ENCODE results near the gene COL3A1. TPM values are rescaled to one million over a fixed set of nuclear protein-coding genes. Genes with fewer than 3 reads are reported as not detected.

COL3A1 gene
- total and polyA plus RNA-seq, 2 of the 8 experiments (the other 6 are each of a cell fraction or from before 2014, with no cell fraction given): 0.07 to 0.11 TPM

DNA sequence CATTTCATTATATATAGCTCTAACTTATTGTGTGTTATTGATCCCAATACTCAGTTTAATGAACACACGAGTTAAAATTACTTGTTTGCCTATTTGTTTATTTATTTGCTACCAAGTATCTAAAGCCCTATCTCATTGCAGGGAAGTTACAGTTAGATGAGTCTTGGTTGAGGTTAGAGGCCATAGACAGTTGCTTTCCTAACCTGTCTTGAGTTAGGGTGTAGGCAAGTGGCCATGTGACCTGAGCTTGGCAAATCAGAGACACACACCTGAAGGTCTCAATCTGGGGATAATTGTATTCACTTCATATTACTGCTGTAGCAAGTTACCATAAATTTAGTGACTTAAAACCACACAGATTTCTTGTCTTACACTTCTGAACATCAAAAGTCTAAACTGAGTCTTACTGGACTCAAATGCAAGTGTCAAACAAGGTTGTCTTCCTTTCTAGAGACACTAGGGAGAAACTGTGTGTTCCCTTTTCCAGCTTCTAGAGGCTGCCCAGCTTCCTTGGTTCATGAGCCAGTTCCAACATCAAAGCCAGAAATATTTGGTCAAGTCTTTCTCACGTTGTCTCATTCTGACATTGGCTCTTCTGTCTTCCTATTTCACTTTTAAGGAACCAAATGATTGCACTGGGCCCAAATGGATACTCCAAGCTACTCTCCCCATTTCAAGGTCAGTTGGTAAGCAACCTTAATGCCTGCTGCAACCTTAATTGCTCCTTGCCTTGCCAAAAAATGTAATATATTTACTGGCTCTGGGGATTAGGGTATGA, 39.7 kb downstream of the COL3A1 start (continued):
- no peak for TF ChIP-seq TCF12 (IDR thresholded peaks at IDR 0.05; ENCODE audit: low read depth, low read length)
- TF ChIP-seq CBX8 (IDR thresholded peaks at IDR 0.05; ENCODE audit: borderline replicate concordance, low read depth, low read length): no peak
- TF ChIP-seq, protein P1, sequence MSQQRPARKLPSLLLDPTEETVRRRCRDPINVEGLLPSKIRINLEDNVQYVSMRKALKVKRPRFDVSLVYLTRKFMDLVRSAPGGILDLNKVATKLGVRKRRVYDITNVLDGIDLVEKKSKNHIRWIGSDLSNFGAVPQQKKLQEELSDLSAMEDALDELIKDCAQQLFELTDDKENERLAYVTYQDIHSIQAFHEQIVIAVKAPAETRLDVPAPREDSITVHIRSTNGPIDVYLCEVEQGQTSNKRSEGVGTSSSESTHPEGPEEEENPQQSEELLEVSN (IDR thresholded peaks at IDR 0.05): no peak
- no peak for TF ChIP-seq KDM1A (IDR thresholded peaks at IDR 0.05; ENCODE audit: borderline replicate concordance, low read length)
- no peak for TF ChIP-seq MAFK (IDR thresholded peaks at IDR 0.05; ENCODE audit: low read depth, low read length)
- no peak for TF ChIP-seq TAF7 (optimal IDR thresholded peaks at IDR 0.05; ENCODE audit: borderline replicate concordance, low read depth, low read length)
- no peak for TF ChIP-seq CREB1 (IDR thresholded peaks at IDR 0.05)
- no peak for TF ChIP-seq NRF1 (IDR thresholded peaks at IDR 0.05; ENCODE audit: low read depth, low read length)
- no peak for TF ChIP-seq SP2 (IDR thresholded peaks at IDR 0.05; ENCODE audit: low read length)

Data from H1 (cell line).